ENCODE results near the gene CNOT8. TPM values are rescaled to one million over a fixed set of nuclear protein-coding genes. Genes with fewer than 3 reads are reported as not detected.
"Not testable (repeated sequence)": the region's sequence is repeated elsewhere in the genome, so short reads cannot be mapped to it uniquely, and the experiment has no call there.

Gene CNOT8
- total RNA-seq, 1 experiment from 2014 or later: 45.9 TPM

- no peaks in the 10 kb centered on the region for H3K4me1 ChIP-seq (ENCODE audit: control insufficient read depth, insufficient read depth, low read length)
- peaks cover 25% of the 10 kb centered on the region for H3K36me3 ChIP-seq (ENCODE audit: control insufficient read depth, insufficient read depth, low read length)
- in situ Hi-C loops (cut with HindIII; ENCODE audit: low pct_unique_long_range_greater_than_20kb, low sequenced_read_pairs): no loop called here
- no TSS peak for BruUV-seq (replicated peaks)
- no peak for TF ChIP-seq REST (IDR thresholded peaks at IDR 0.05; ENCODE audit: insufficient read depth in 1 of 2, low read depth in 2 of 2, low read length in 1 of 2)
- TF ChIP-seq POLR2AphosphoS5 (IDR thresholded peaks at IDR 0.05; ENCODE audit: low read depth, low read length): no peak
- no peak for TF ChIP-seq SIN3A (IDR thresholded peaks at IDR 0.05; ENCODE audit: borderline replicate concordance, insufficient read depth, low read depth, low read length)
- no peak for TF ChIP-seq CTCF (IDR thresholded peaks at IDR 0.05)
- no peak for TF ChIP-seq TCF7L2 (IDR thresholded peaks at IDR 0.05; ENCODE audit: low read depth, low read length)
- ATAC-seq: no peak
- POLR2A ChIA-PET: no interaction called here
- no peak overlapping the region for H3K4me3 ChIP-seq (ENCODE audit: low read depth in 2 of 2, low read length in 2 of 2)
- H3K27ac ChIP-seq (ENCODE audit: low read length): no peak overlapping the region
- intact Hi-C loops (cut with micrococcal nuclease; ENCODE audit: unreplicated experiment): no loop called here
- no peaks in the 10 kb centered on the region for H3K27me3 ChIP-seq (ENCODE audit: control insufficient read depth, insufficient read depth, low read length)
- CTCF ChIA-PET: no interaction called here
- DNase-seq (ENCODE audit: low read depth, low spot score): no peak
- H3K9me3 ChIP-seq (ENCODE audit: control insufficient read depth, insufficient read depth, low read depth, low read length): no peaks in the 10 kb centered on the region
These were observed 38.9 kb upstream of the CNOT8 start for GRCh38 chr5:154819546-154819945.

- TF ChIP-seq CTCF (IDR thresholded peaks at IDR 0.05): no peak
- TF ChIP-seq TCF7L2 (IDR thresholded peaks at IDR 0.05; ENCODE audit: low read depth, low read length): no peak
- no peak for TF ChIP-seq SIN3A (IDR thresholded peaks at IDR 0.05; ENCODE audit: borderline replicate concordance, insufficient read depth, low read depth, low read length)
- TF ChIP-seq REST (IDR thresholded peaks at IDR 0.05; ENCODE audit: insufficient read depth in 1 of 2, low read depth in 2 of 2, low read length in 1 of 2): no peak
- TF ChIP-seq POLR2AphosphoS5 (IDR thresholded peaks at IDR 0.05; ENCODE audit: low read depth, low read length): no peak
- ChIA-PET CTCF (no interaction called here), POLR2A (no interaction called here)
- no peaks in the 10 kb centered on the region for H3K9me3 ChIP-seq (ENCODE audit: control insufficient read depth, insufficient read depth, low read depth, low read length)
- ATAC-seq (no peak), DNase-seq (ENCODE audit: low read depth, low spot score) (no peak)
- peaks cover 17% of the 10 kb centered on the region for H3K36me3 ChIP-seq (ENCODE audit: control insufficient read depth, insufficient read depth, low read length)
- H3K27me3 ChIP-seq (ENCODE audit: control insufficient read depth, insufficient read depth, low read length): no peaks in the 10 kb centered on the region
- intact Hi-C loops (cut with micrococcal nuclease; ENCODE audit: unreplicated experiment): no loop called here
- H3K27ac ChIP-seq (ENCODE audit: low read length): no peak overlapping the region
- in situ Hi-C loops (cut with HindIII; ENCODE audit: low pct_unique_long_range_greater_than_20kb, low sequenced_read_pairs): no loop called here
- no peak overlapping the region for H3K4me3 ChIP-seq (ENCODE audit: low read depth in 2 of 2, low read length in 2 of 2)
- no peaks in the 10 kb centered on the region for H3K4me1 ChIP-seq (ENCODE audit: control insufficient read depth, insufficient read depth, low read length)
- BruUV-seq (replicated peaks): no TSS peak
These were observed 38.0 kb upstream of the CNOT8 start for GRCh38 chr5:154820383-154820782.

DNA sequence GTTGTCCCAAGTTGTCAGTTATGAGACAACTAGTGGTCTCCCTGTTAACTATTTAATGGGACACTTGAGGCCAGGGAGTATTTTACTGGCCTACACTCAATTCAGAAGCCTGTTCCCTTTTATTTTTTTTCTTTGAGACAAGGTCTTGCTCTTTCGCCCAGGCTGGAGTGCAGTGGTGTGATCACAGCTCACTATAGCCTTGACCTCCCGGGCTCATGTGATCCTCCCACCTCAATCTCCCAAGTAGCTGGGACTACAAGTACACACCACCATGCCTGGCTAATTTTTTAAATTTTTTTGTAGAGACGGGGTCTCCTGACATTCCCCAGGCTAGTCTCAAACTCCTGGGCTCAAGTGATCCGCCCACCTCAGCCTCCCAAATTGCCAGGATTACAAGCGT, 35.5 kb upstream of the CNOT8 start:
- H3K36me3 ChIP-seq (ENCODE audit: control insufficient read depth, insufficient read depth, low read length); H3K27me3 ChIP-seq (ENCODE audit: control insufficient read depth, insufficient read depth, low read length); H3K4me1 ChIP-seq (ENCODE audit: control insufficient read depth, insufficient read depth, low read length); CTCF ChIA-PET; ATAC-seq; BruUV-seq (replicated peaks); DNase-seq (ENCODE audit: low read depth, low spot score); H3K27ac ChIP-seq (ENCODE audit: low read length); H3K4me3 ChIP-seq (ENCODE audit: low read depth in 2 of 2, low read length in 2 of 2); intact Hi-C loops (cut with micrococcal nuclease; ENCODE audit: unreplicated experiment); H3K9me3 ChIP-seq (ENCODE audit: control insufficient read depth, insufficient read depth, low read depth, low read length); in situ Hi-C loops (cut with HindIII; ENCODE audit: low pct_unique_long_range_greater_than_20kb, low sequenced_read_pairs); POLR2A ChIA-PET: not testable (repeated sequence)

Measured in Panc1 (cell line).